DOHH2 (cell line): ENCODE measurements around the gene P4HA2.

Experiments used
- H3F3A ChIP-seq: fragments of 200-600 bp; sonication (generic), shearing (Covaris generic); 2 replicates; pipeline ENCODE4 v1.6.0; 2016; ENCODE audit warnings: antibody characterized with exemption, mild to moderate bottlenecking; ENCODE audit not compliant: control insufficient read depth, insufficient read depth
- H3K27ac ChIP-seq: fragments of 200-600 bp; sonication (generic); 2 replicates; pipeline ENCODE4 v1.5.1; 2014; ENCODE audit warnings: low read depth, mild to moderate bottlenecking, low read length, moderate library complexity
- H3K27me3 ChIP-seq: fragments of 200-600 bp; sonication (generic); 2 replicates; pipeline ENCODE4 v1.6.1; 2014; ENCODE audit warnings: mild to moderate bottlenecking, low read length, mixed read lengths; ENCODE audit not compliant: control insufficient read depth
- H3K36me3 ChIP-seq: fragments of 200-600 bp; sonication (generic); 2 replicates; pipeline ENCODE4 v1.6.1; 2014; ENCODE audit warnings: mild to moderate bottlenecking, low read length, moderate library complexity, mixed read lengths; ENCODE audit not compliant: control insufficient read depth
- H3K4me1 ChIP-seq: fragments of 200-600 bp; sonication (generic); 2 replicates; pipeline ENCODE4 v1.6.1; 2014; ENCODE audit warnings: mild to moderate bottlenecking, low read length, mixed read lengths; ENCODE audit not compliant: control insufficient read depth
- H3K4me2 ChIP-seq: fragments of 200-600 bp; sonication (generic); 2 replicates; pipeline ENCODE4 v1.6.0; 2014; ENCODE audit warnings: mild to moderate bottlenecking, low read length, moderate library complexity
- H3K4me3 ChIP-seq: fragments of 200-600 bp; sonication (generic); 2 replicates; pipeline ENCODE4 v1.5.1; 2014; ENCODE audit warnings: mild to moderate bottlenecking, low read length, mixed read lengths
- H3K79me2 ChIP-seq: fragments of 200-600 bp; sonication (generic); 2 replicates; pipeline ENCODE4 v1.6.1; 2014; ENCODE audit warnings: mild to moderate bottlenecking, low read length, mixed read lengths; ENCODE audit not compliant: control insufficient read depth
- H3K9me2 ChIP-seq: fragments of 200-600 bp; sonication (generic); replicated peaks from 2 replicates; pipeline ENCODE4 v1.6.1; 2014; ENCODE audit warnings: mild to moderate bottlenecking, low read length, mixed read lengths; ENCODE audit not compliant: control insufficient read depth
- H3K9me3 ChIP-seq: fragments of 200-600 bp; sonication (generic); 2 replicates; pipeline ENCODE4 v1.6.1; 2014; ENCODE audit warnings: antibody characterized with exemption, low read length, mixed read lengths; ENCODE audit not compliant: control insufficient read depth, insufficient read depth
- H4K20me1 ChIP-seq: fragments of 200-600 bp; sonication (generic); 2 replicates; pipeline ENCODE4 v1.6.0; 2014; ENCODE audit warnings: low read depth, mild to moderate bottlenecking, antibody characterized with exemption, low read length, moderate library complexity; ENCODE audit not compliant: control insufficient read depth, insufficient read depth
- EZH2phosphoT487 ChIP-seq: fragments of 200-600 bp; sonication (generic); IDR thresholded peaks from 2 replicates; pipeline ENCODE4 v1.6.1; 2017; ENCODE audit warnings: borderline replicate concordance, mild to moderate bottlenecking, antibody characterized with exemption, low read length, moderate library complexity, mixed read lengths
- TF ChIP-seq, protein P1 (sequence below): fragments of 200-600 bp; sonication (generic); IDR thresholded peaks from one replicate; pipeline ENCODE4 v1.5.1; 2014; ENCODE audit warnings: antibody characterized with exemption, mild to moderate bottlenecking, low read depth, low read length; ENCODE audit not compliant: poor library complexity, severe bottlenecking

P4HA2 gene

DNA sequence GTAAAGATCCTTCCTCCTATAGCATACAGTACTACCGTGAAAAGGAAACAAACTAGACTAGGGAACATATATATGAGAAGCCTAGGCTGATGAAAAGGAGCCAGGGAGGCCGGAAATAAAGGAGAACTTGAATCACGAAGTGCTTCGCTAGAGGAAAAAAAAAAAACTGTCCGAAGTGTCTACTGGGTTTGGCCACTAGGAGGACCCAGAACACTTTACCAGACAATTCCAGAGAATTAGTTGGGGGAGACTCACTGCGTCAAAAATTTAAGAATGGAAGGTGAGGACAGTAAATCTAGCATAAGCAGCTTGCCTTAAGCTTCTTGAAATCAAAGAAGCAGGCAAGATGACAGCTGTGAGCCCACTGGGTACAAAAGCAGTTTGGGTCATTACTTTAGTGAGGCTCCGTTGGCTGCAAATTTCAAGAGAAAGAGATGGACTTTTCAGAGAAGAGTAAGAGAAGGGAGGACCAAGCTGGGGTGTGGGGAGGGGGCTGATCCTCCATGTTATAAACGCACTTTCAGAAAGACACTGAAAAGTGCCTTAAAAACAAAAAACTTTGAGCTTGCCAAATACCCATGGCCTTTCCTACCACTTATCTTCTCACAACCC is 47.4 kb downstream of the P4HA2 start:
- Histone ChIP-seq H3K4me1 (no peaks in the 10 kb centered on the region), H3K4me2 (no peak overlapping the region), H3F3A (no peaks in the 10 kb centered on the region), H4K20me1 (no peaks in the 10 kb centered on the region), H3K4me3 (no peak overlapping the region), H3K27ac (no peak overlapping the region), H3K27me3 (peaks cover 10% of the 10 kb centered on the region), H3K9me2 (no peaks in the 10 kb centered on the region), H3K9me3 (no peaks in the 10 kb centered on the region), H3K79me2 (no peaks in the 10 kb centered on the region), H3K36me3 (no peaks in the 10 kb centered on the region)
- TF ChIP-seq EZH2phosphoT487 = no peak
- TF ChIP-seq, protein P1, sequence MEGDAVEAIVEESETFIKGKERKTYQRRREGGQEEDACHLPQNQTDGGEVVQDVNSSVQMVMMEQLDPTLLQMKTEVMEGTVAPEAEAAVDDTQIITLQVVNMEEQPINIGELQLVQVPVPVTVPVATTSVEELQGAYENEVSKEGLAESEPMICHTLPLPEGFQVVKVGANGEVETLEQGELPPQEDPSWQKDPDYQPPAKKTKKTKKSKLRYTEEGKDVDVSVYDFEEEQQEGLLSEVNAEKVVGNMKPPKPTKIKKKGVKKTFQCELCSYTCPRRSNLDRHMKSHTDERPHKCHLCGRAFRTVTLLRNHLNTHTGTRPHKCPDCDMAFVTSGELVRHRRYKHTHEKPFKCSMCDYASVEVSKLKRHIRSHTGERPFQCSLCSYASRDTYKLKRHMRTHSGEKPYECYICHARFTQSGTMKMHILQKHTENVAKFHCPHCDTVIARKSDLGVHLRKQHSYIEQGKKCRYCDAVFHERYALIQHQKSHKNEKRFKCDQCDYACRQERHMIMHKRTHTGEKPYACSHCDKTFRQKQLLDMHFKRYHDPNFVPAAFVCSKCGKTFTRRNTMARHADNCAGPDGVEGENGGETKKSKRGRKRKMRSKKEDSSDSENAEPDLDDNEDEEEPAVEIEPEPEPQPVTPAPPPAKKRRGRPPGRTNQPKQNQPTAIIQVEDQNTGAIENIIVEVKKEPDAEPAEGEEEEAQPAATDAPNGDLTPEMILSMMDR = peak; percentile 50

DNA sequence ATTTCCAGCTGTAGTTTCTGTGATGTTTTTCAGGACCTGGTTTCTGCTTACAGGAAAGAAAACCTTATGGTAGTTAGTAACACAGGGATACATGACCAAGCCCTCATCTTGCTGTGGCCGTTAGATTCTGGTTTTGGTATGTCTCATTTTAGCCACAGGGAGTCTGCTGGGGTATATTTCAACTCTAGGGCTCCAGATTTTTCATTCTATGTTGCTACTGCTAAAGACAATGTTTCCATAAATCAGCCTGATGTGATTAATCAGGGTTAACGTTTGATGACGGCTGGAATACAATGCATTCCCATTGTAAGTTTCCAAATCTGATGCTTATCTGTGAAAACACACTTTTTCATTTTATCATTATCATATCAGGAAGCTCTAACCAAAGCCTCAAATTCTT is 48.2 kb downstream of the P4HA2 start:
- Histone ChIP-seq H3K9me3 (no peaks in the 10 kb centered on the region), H3K27ac (no peak overlapping the region), H3K9me2 (no peaks in the 10 kb centered on the region), H3K4me1 (no peaks in the 10 kb centered on the region), H4K20me1 (no peaks in the 10 kb centered on the region), H3K36me3 (no peaks in the 10 kb centered on the region), H3K79me2 (no peaks in the 10 kb centered on the region), H3K4me2 (no peak overlapping the region), H3K4me3 (no peak overlapping the region), H3F3A (no peaks in the 10 kb centered on the region), H3K27me3 (peaks cover 10% of the 10 kb centered on the region)
- TF ChIP-seq, protein P1 = no peak
- TF ChIP-seq EZH2phosphoT487 = no peak

DNA sequence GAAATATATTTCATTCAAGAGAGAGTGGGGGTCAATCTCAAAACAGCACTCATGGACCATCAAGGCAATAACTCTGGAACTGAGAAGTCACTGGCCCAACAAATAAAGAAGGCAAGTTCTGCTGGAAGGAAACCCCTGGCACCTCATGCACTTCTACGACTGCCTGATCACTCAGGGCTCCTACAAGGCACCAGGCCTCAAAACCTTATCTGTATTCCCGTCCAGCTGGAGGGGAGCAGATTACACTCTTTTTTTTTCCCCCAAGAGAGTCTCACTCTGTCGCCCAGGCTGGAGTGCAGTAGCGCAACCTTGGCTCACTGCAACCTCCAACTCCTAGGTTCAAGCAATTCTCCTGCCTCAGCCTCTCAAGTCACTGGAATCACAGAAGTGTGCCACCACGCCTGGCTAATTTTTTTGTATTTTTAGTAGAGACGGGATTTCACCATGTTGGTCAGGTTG is 49.9 kb downstream of the P4HA2 start:
- H3K4me1 ChIP-seq = no peaks in the 10 kb centered on the region
- H3K4me3 ChIP-seq = no peak overlapping the region
- no peak overlapping the region for H3K27ac ChIP-seq
- H3K4me2 ChIP-seq = no peak overlapping the region
- H3K36me3 ChIP-seq = no peaks in the 10 kb centered on the region
- TF ChIP-seq EZH2phosphoT487 = no peak
- TF ChIP-seq, protein P1 = no peak
- H3K79me2 ChIP-seq = no peaks in the 10 kb centered on the region
- H3K9me3 ChIP-seq = no peaks in the 10 kb centered on the region
- no peaks in the 10 kb centered on the region for H3F3A ChIP-seq
- H3K9me2 ChIP-seq = no peaks in the 10 kb centered on the region
- H4K20me1 ChIP-seq = no peaks in the 10 kb centered on the region
- peaks cover 10% of the 10 kb centered on the region for H3K27me3 ChIP-seq
